Muscle layer of duodenum (tissue), 2 donors: ENCODE results near the gene PNMT.

Source experiments
- H3K27ac ChIP-seq: one replicate; pipeline ENCODE4 v1.7.0; 2013; ENCODE audit warnings: mild to moderate bottlenecking, low read length
- H3K27me3 ChIP-seq: one replicate; pipeline ENCODE4 v1.7.0; 2013; ENCODE audit warnings: low read depth, mild to moderate bottlenecking, control low read depth, low read length
- H3K36me3 ChIP-seq, 2 donors: one replicate each; pipeline ENCODE4 v1.7.0; 2013; ENCODE audit warnings: low read length in 2 of 2, control low read depth in 1 of 2, mild to moderate bottlenecking in 1 of 2; ENCODE audit not compliant: insufficient read depth in 2 of 2, control insufficient read depth in 1 of 2
- H3K4me1 ChIP-seq, 2 donors: one replicate each; pipeline ENCODE4 v1.7.0; 2013; ENCODE audit warnings: low read length in 2 of 2, mild to moderate bottlenecking in 2 of 2, control low read depth in 1 of 2, moderate library complexity in 1 of 2; ENCODE audit not compliant: insufficient read depth in 2 of 2, control insufficient read depth in 1 of 2
- H3K4me3 ChIP-seq, 2 donors: one replicate each; pipeline ENCODE4 v1.7.0; 2013; ENCODE audit warnings: low read length in 2 of 2, low read depth in 1 of 2, mild to moderate bottlenecking in 1 of 2
- H3K9me3 ChIP-seq, 2 donors: one replicate each; pipeline ENCODE4 v1.7.0; 2013; ENCODE audit warnings: low read length in 2 of 2, control low read depth in 1 of 2, mild to moderate bottlenecking in 1 of 2; ENCODE audit not compliant: control insufficient read depth in 1 of 2
- donor health status: healthy.

The PNMT gene

GRCh38 chr17:39701012-39701783 is 32.9 kb downstream of the PNMT start:
- Histone ChIP-seq H3K27ac (peak overlapping the region; percentile 53), H3K4me1 (peaks cover 11 to 24% of the 10 kb centered on the region in 2 donors), H3K4me3 (peak overlapping the region; percentile 54 to 83)

GRCh38 chr17:39701784-39702422 is 33.6 kb downstream of the PNMT start:
- peaks cover 11 to 24% of the 10 kb centered on the region in 2 donors for H3K4me1 ChIP-seq
- peak overlapping the region; percentile 54 to 83 for H3K4me3 ChIP-seq
- no peak overlapping the region for H3K27ac ChIP-seq

More at GRCh38 chr17:39701012-39701783, 32.9 kb downstream of the PNMT start:
- H3K27me3 ChIP-seq: no peaks in the 10 kb centered on the region
- no peaks in the 10 kb centered on the region for H3K9me3 ChIP-seq
- H3K36me3 ChIP-seq: no peaks in the 10 kb centered on the region

DNA sequence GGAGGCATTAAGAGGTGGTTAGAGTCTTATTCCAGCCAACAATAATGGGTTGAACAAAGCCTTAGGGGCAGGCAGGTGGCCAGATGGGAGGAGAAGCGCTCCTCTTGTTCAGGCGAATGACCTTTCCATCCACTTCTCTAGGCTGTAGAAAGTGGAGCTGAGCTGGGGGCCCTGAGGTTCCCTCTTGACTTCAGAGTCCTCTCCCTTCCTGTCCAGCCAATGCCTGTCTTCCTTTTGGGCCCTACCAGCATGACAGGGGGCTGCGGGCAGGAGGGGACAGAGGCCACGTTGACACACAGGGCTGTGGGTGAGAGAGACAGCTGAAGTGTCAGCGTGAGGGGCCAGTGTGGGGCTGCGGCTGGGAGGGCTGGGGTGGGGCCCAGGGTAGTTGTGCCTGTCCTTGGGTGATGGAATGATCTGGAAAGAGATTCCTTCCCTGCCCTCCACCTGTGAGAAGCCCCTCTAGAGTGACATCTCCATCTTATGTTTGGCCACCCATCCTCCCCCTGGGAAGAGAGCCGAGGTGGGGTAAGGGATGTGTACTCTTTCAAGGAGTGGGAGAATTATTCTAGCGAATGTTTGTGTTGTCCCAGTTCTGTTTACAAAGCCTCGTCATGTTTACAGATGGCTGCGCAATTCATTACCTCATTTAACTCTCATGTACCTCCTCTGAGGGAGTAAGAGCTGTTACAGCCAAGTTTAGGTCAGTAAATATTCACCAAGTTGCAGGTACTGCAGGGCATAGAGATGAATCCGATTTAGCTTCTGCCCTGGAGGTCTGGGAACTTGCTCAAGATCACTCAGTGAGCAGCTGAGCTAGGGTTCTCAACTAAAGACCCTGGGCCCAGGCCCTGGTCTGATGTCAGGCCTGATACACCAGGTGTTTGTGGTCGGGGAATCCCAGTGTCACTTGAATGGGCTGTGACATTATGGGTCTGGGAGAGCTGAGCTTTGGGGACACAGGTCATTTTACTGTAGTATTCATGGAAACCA is 34.9 kb downstream of the PNMT start:
- H3K27ac ChIP-seq: peak overlapping the region; percentile 39
- no peaks in the 10 kb centered on the region for H3K27me3 ChIP-seq
- H3K9me3 ChIP-seq: no peaks in the 10 kb centered on the region
- H3K4me1 ChIP-seq: peaks cover 11 to 24% of the 10 kb centered on the region in 2 donors
- peaks cover 6 to 15% of the 10 kb centered on the region in 2 donors for H3K36me3 ChIP-seq
- peak overlapping the region in 1 of 2 donors; percentile 18 for H3K4me3 ChIP-seq

More at GRCh38 chr17:39701784-39702422, 33.6 kb downstream of the PNMT start:
- Histone ChIP-seq H3K36me3 (peaks cover 0 to 4% of the 10 kb centered on the region in 2 donors), H3K9me3 (no peaks in the 10 kb centered on the region), H3K27me3 (no peaks in the 10 kb centered on the region)

GRCh38 chr17:39703913-39704312 is 35.7 kb downstream of the PNMT start:
- peaks cover 11 to 24% of the 10 kb centered on the region in 2 donors for H3K4me1 ChIP-seq
- H3K27me3 ChIP-seq: no peaks in the 10 kb centered on the region
- no peak overlapping the region for H3K27ac ChIP-seq
- H3K36me3 ChIP-seq: peaks cover 12 to 22% of the 10 kb centered on the region in 2 donors
- H3K9me3 ChIP-seq: no peaks in the 10 kb centered on the region
- no peak overlapping the region for H3K4me3 ChIP-seq

DNA sequence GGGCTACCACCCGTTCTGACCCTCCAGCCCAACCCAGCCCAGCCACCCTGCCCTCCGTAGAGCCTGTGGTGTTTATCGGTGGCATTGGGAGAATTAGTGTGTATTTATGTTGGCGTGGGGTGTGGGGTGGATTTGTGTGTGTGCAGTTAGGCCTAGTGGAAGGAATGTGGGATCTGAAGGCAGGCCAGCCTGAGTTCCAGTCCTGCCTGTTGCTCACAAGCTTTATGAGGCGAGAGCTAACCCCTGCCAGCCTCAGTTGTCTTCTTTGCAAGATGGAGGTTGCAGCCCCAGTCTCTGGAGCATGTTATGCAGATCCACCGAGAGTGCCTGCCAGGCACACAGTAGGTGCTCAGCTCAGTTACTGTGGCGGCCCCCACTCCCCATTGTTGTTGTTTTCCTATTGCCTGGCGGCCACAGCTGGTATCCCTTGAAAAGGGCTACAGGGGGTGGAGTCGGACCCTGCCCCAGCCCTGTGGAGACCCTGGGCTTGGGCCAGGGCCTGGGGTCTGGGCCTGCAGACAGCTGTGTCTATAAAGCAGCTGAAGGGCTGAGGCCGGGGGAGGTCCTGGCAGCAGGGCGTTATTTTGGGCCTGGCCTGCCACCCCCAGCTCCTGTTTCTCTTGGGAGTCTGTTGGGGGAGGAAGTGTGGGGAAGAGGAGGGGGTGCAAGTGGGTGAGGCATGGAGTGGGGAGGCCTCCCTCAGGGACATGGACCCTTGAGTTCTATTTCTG is 36.7 kb downstream of the PNMT start:
- Histone ChIP-seq H3K4me1 (peaks cover 11 to 20% of the 10 kb centered on the region in 2 donors), H3K9me3 (no peaks in the 10 kb centered on the region), H3K4me3 (no peak overlapping the region), H3K27ac (peak overlapping the region; percentile 80), H3K27me3 (no peaks in the 10 kb centered on the region), H3K36me3 (peaks cover 15 to 33% of the 10 kb centered on the region in 2 donors)

GRCh38 chr17:39705786-39706348 is 37.6 kb downstream of the PNMT start:
- Histone ChIP-seq H3K4me1 (peaks cover 11 to 20% of the 10 kb centered on the region in 2 donors), H3K36me3 (peaks cover 19 to 42% of the 10 kb centered on the region in 2 donors), H3K27me3 (no peaks in the 10 kb centered on the region), H3K27ac (peak overlapping the region; percentile 80), H3K4me3 (no peak overlapping the region), H3K9me3 (no peaks in the 10 kb centered on the region)

GRCh38 chr17:39706383-39706782 is 38.1 kb downstream of the PNMT start:
- peaks cover 11 to 14% of the 10 kb centered on the region in 2 donors for H3K4me1 ChIP-seq
- H3K27ac ChIP-seq: peak overlapping the region; percentile 80
- no peaks in the 10 kb centered on the region for H3K27me3 ChIP-seq
- no peaks in the 10 kb centered on the region for H3K9me3 ChIP-seq
- no peak overlapping the region for H3K4me3 ChIP-seq
- peaks cover 19 to 46% of the 10 kb centered on the region in 2 donors for H3K36me3 ChIP-seq

GRCh38 chr17:39706921-39707337 is 38.7 kb downstream of the PNMT start:
- no peak overlapping the region for H3K4me3 ChIP-seq
- no peaks in the 10 kb centered on the region for H3K9me3 ChIP-seq
- peaks cover 9 to 11% of the 10 kb centered on the region in 2 donors for H3K4me1 ChIP-seq
- H3K27ac ChIP-seq: peak overlapping the region; percentile 80
- H3K27me3 ChIP-seq: no peaks in the 10 kb centered on the region
- H3K36me3 ChIP-seq: peaks cover 24 to 51% of the 10 kb centered on the region in 2 donors

DNA sequence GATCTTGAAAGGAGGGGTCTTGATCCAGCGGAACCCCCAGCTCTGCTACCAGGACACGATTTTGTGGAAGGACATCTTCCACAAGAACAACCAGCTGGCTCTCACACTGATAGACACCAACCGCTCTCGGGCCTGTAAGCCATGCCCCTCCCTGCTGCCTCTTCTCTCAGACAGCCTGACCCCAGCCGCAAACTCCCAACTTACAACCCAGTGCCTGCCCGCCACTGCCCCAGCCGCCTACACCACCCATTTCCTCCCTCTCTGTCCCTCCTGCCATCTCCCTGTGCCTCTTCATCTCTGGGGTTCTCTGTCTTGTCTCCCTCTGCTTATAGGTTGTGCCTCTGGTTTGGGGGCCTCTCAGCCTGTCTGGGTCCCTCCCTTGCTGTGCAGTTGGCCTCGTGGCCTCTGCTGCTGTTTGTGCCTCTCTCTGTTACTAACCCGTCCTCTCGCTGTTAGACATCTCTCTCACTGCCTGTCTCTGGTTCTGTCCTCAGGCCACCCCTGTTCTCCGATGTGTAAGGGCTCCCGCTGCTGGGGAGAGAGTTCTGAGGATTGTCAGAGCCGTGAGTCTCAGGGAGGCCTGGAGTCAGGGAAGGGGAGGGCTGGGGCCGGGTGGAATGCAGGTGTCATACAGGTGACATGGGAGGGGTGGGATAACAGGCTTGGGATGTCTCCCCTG is 41.2 kb downstream of the PNMT start:
- H3K27me3 ChIP-seq: no peaks in the 10 kb centered on the region
- H3K27ac ChIP-seq: no peak overlapping the region
- H3K4me1 ChIP-seq: peaks cover 6 to 10% of the 10 kb centered on the region in 2 donors
- peaks cover 35 to 69% of the 10 kb centered on the region in 2 donors for H3K36me3 ChIP-seq
- H3K9me3 ChIP-seq: no peaks in the 10 kb centered on the region
- H3K4me3 ChIP-seq: no peak overlapping the region
